NCI-H1694 (cell line): ENCODE measurements around the gene MPPED1.

Source experiments
- DNase-seq: peaks from one replicate; lab custom pipeline; 2025; lab: John Stamatoyannopoulos, UW

The MPPED1 gene

GRCh38 chr22:43521716-43522115 is 109.9 kb downstream of the MPPED1 start:
- no peak for DNase-seq

DNA sequence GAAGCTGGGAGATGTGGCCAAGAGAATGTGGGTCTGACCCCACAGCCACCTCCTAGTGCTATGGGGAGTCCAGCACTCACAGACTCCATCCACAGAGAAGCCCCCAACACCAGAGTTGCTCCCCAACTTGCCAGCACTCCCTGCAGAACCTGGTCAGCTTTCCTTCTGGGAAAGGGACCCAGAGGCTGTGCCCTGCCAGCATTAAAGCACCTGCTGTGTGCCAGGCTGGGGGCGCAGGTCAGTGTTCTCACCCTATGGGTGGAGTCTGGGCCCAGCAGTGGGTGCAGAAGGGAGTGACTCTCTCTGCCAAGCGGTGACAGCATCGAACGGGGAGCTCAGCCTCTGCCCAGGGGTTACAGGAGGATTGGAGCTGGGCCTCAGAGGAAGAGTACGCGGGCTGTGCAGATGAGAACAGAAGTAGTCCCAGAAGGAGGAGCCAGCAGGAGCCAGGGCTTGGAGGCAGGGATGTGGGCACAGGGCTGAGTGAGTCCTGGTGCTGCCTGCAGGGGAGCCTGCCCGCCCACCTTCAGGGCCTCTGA is 114.4 kb downstream of the MPPED1 start:
- no peak for DNase-seq

DNA sequence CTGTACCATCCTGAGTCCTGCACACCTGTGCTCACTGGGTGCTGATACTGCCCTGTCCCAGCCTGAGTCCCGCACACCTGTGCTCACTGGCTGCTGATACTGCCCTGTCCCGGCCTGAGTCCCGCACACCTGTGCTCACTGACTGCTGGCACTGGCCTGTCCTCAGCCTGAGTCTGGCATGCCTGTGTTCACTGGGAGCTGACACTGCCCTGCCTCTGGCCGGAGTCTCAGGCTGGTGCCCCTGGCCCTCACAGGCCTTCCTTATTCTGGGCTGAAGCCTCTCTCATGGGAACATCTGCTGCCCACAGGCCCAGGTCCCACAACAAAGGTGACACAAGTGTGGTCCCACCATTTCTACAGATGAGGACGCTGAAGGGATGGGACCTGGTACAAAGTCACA is 115.1 kb downstream of the MPPED1 start:
- DNase-seq = no peak

GRCh38 chr22:43528601-43529360 is 117.0 kb downstream of the MPPED1 start:
- DNase-seq = no peak

- DNase-seq = no peak
Measured at GRCh38 chr22:43529461-43529860, 117.6 kb downstream of the MPPED1 start.

DNA sequence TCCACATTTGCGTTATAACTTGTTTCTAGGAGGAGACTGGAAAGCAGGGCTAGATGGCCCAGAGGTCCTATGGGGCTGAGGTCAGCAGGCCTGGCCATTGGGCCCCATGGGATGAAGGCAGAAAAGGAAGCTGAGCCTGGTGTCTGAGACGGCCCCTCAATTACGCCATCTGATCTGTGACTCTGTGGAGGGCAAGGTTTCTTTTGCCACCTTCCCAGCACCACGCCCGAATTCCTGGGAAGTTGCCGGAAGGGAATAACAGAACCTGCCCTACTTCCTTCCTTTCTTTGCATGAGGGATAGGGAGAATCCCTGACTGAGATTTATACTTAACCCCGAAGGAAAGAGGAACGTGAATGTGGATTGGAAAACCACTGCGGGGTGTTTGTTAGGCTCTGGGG is 118.1 kb downstream of the MPPED1 start:
- no peak for DNase-seq

GRCh38 chr22:43530349-43531201 is 118.8 kb downstream of the MPPED1 start:
- DNase-seq = no peak

DNA sequence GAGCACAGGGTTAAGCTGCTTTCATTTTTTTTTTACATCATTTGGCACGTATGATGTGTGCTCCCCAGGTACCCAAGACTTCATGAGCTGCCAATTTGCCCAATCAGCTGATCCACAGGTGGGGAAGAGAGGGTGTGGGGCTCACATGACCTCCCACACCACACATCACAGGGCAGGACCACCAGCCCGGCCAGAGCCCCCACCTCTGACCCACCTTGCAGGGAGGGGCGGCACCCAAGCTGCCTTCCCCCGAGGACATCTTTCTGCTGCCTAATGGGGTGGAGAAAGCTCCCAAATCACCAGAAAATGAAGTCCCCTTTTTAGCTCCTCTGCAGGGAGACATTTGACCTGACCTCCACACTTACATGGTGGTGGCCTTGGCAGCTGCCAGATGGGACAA is 119.8 kb downstream of the MPPED1 start:
- no peak for DNase-seq

- no peak for DNase-seq
Measured at GRCh38 chr22:43532301-43533155, 120.7 kb downstream of the MPPED1 start.

DNA sequence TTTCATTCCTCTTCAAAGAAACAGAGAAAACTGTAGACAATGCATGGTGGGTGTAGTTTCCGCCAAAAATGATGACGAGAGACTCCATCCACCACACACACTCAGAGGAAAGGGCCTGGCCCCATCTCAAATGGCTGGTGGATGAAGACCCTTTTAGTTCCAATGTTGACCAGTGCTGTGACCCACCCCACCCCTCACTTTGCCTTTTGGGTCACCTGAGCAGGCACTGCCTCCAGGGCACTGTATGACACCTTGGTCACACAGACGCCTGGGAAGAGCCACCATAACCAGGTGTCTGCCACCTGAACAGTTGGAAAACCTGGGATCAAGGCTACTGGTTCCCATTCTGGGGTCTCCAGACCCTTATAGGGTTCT is 121.3 kb downstream of the MPPED1 start:
- DNase-seq = no peak

DNA sequence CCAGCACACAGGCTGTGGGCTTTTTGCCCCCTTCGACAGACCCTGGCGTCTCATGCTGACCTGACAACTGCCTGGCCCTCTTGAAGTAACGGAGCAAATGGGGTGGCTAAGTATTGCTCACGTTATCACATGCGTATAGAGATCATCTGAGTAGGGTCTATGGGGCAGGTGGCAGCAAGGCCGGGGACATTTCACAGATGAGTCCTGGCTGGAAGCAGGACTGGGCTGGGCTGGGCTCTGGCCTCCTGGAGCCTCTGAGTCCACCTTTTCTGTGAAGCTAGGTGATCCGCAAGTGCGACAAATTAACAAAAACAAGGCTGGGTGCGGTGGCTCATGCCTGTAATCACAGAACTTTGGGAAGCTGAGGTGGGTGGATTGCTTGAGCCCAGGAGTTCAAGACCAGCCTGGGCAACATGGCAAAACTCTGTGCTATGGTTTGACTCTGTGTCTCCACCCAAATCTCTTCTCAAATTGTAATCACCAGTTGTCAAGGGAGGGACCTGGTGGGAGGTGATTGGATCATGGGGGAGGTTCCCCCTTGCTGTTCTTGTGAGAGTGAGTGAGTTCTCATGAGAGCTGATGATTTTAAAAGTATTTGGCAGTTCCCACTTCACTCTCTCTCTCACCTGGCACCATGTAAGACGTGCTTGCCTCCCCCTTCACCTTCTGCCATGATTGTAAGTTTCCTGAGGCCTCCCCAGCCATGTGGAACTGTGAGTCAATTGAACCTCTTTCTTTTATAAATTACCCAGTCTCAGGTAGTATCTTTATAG is 122.0 kb downstream of the MPPED1 start:
- DNase-seq = no peak

DNA sequence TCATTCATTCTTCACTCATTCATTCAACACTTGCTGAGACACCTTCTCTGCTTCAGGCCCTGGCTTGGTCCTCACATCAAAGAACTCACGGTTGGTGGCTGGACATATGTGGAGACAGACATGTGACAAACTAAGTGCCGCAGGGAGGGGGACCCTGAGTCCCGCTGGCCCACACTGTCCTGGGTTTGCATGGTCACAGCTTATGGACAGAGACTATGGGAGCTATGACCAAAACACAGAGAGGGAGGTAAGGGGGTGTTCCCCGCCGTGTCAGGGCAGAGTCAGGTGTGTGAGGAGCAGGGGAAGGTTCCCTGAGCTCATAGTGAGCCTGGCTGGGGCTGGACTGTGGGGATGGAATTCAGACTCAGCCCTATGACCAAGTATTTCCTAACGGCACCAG is 123.1 kb downstream of the MPPED1 start:
- DNase-seq = no peak

DNA sequence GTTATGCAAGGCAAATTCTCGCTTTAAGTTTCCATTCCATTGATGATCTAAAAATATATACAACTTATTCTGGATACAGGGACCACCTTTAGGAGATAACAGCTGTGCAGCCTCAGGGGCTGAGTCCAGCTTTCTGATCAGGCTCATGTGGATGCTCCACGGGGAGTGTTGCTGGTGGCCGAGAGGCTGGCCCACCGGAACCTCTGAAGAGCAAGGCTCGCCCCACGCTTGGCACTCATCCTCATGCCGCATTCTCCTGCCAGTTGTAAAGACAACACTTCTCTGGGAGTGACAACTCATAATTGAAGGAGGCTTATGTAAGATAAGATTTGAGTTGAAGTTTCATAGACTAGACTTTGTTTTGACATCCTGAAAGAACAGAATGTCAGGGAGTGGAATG is 123.5 kb downstream of the MPPED1 start:
- no peak for DNase-seq

- no peak for DNase-seq
Measured at GRCh38 chr22:43535741-43536140, 123.9 kb downstream of the MPPED1 start.

GRCh38 chr22:43537019-43537585 is 125.3 kb downstream of the MPPED1 start:
- DNase-seq = no peak

GRCh38 chr22:43539572-43540528 is 128.0 kb downstream of the MPPED1 start:
- no peak for DNase-seq

GRCh38 chr22:43540529-43540923 is 128.7 kb downstream of the MPPED1 start:
- DNase-seq = no peak

GRCh38 chr22:43541022-43541421 is 129.2 kb downstream of the MPPED1 start:
- no peak for DNase-seq

DNA sequence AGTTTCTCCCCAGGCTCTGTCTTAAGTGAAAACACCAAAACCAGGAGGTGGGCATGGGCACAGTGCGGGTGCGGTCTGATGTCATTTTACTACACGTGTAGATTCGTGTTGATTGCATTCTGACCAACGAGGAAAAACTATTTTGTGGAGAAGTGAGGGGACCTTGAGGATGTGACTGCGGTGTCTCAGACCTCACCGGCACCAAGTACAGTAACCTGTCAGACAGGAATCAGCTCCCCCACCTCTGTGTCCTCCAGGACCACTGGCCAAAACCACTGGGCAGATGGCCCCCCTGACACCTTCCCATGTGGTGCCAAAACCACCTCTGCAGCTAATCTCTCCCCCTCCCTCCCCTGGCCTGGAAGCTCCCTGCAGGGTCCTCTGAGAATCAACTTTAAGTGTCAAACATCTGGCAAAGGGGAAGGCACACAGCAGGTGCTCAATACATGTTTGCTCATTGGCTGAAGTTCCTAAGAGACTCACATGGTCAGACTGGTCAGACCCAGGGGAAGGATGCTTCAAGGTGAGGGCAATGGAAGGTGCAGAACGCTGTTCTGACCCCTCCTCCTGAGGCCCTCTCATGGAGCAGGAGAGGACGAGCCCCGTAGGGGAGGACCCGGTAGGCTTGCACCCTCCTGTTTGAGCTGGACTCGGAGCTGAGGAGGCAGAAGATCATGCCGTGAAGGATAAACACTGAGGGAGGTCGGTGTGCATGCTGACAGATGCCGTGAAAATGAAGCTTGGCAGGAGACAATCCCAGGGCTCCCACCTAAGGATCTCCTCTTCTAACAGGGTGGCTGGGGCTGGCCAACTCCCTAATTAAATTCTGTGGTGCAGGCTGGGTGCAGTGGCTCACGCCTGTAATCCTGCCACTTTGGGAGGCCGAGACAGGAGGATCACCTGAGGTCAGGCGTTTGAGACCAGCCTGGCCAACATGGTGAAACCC is 129.9 kb downstream of the MPPED1 start:
- DNase-seq = no peak
